ENCODE data around the gene GPR37L1.
"Not testable (repeated sequence)": the region's sequence is repeated elsewhere in the genome, so short reads cannot be mapped to it uniquely, and the experiment has no call there.

The GPR37L1 gene

GRCh38 chr1:202176949-202177927 lies 54.5 kb downstream of the GPR37L1 start:
- no peak for DNase-seq

DNA sequence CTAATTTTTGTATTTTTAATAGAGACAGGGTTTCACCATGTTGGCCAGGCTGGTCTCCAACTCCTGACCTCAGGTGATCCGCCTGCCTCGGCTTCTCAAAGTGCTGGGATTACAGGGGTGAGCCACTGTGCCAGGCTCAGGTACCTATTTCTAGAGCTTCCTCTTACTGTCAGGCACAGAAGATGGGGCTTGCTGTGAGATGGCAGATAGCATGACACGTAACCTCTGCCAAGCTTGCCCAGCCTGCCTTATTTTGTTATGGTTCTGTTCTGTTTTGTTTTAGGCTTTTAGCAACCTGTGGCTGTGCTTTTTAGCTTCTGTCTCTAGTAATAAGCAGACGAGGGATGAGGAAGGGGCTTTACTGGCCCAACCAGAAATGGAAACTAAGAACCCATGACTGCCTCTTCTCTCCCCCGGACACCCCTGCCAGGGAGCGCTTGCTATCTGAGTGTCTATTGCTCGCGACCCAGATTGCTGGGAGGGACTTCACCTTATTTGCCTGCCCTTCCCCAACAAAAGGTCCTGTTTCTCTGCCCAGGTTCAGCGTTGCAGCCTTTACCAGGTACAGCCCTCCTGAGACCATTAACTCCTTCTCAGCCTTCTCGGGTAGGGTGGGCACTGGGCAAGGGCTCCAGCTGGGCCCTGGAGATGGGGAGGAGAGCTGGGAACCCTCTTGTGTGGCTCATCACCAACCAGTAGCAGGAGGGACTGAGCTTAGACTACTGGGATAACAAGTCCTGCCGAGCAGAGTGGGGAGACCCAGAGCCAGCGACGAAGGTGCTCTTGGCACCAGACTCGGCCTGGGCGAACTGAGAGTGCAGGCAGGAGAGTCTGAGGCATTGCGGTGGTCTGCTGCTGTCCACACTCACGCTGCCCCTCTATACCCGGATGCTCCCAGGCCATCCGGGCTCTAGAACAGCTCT lies 57.4 kb downstream of the GPR37L1 start:
- no peak for DNase-seq

DNA sequence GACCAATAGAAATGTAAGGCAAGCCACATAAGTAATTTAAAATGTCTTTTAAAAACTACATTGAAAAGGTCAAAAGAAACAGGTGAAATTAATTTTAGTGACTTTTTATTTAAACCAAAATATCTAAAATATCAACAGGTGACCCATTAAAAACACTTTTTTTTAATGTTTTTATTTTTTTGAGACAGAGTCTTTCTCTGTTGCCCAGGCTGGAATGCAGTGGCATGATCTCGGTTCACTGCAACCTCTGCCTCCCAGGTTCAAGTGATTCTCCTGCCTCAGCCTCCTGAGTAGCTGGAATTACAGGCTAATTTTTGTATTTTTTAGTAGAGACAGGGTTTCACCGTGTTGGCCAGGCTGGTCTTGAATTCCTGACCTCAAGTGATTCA lies 58.0 kb downstream of the GPR37L1 start:
- not testable (repeated sequence) for DNase-seq

GRCh38 chr1:202181586-202181985 lies 58.9 kb downstream of the GPR37L1 start:
- DNase-seq, result no peak

GRCh38 chr1:202182040-202182877 lies 59.5 kb downstream of the GPR37L1 start:
- DNase-seq, result no peak

All from KG1 (cell line).